ENCODE data around the gene CYLC2.

Gene CYLC2

DNA sequence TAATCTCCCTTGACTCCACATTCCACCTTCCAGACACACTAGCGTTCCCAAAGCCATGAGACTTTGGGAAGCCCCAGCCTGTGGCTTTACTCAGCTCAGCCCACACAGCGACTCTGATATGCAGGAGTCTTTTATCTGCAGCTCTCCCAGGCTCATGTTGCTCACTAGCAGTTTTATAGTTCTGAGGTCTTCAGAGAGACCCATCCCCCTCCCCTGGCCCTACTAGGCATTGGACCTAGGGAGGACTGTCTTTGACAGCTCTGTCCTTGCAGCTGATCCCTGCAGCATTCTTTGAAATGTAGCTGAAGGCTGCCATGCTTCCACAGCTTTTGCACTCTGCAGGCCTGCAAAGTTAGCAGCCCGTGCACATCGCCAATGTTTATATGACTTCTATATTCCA is 19.9 kb upstream of the CYLC2 start:
- no peak for DNase-seq (ENCODE audit: low spot score)
- TF ChIP-seq, protein P1, sequence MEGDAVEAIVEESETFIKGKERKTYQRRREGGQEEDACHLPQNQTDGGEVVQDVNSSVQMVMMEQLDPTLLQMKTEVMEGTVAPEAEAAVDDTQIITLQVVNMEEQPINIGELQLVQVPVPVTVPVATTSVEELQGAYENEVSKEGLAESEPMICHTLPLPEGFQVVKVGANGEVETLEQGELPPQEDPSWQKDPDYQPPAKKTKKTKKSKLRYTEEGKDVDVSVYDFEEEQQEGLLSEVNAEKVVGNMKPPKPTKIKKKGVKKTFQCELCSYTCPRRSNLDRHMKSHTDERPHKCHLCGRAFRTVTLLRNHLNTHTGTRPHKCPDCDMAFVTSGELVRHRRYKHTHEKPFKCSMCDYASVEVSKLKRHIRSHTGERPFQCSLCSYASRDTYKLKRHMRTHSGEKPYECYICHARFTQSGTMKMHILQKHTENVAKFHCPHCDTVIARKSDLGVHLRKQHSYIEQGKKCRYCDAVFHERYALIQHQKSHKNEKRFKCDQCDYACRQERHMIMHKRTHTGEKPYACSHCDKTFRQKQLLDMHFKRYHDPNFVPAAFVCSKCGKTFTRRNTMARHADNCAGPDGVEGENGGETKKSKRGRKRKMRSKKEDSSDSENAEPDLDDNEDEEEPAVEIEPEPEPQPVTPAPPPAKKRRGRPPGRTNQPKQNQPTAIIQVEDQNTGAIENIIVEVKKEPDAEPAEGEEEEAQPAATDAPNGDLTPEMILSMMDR (IDR thresholded peaks at IDR 0.05; ENCODE audit: borderline replicate concordance, control extremely low read depth, extremely low read depth, insufficient read depth, missing control alignments) = no peak
- in situ Hi-C loops (cut with MboI; ENCODE audit: low sequenced_read_pairs, unreplicated experiment) = no loop called here

DNA sequence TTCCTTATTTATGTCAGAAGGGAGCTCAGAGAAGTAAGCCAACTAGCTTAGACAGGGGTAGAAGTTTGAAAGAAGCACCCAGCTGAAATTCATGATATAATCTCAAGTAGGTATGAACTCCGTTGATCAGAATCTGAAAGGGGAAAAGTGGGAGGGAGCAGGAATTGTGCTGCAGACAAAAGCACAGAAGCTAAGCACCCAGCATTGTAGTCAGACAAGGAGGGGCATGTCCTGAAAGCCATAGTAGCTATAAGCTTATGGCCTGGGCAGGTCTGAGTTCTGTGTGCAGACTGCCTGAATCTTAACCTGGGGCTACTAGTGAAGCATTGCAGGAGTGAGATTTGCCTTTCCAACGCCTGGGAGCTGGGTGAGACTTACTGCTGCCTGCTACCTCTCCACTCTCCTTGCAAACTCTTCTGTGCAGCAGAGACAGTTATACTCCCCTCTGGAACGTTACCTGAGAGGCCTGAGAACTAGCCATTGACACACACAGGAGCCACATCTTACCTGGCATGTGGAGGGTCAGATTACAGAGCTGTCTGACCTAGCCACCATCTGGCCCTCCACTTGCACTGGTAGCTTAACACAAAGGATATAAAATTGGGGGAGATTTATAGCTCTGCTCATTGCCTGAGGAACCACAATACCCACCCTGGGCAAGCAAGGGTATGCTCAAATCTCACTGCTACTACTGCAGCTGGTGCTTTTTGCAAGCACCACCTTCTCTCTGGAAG is 9.8 kb upstream of the CYLC2 start:
- no peak for DNase-seq (ENCODE audit: low spot score)
- in situ Hi-C loops (cut with MboI; ENCODE audit: low sequenced_read_pairs, unreplicated experiment) = no loop called here
- TF ChIP-seq, protein P1 (IDR thresholded peaks at IDR 0.05; ENCODE audit: borderline replicate concordance, control extremely low read depth, extremely low read depth, insufficient read depth, missing control alignments) = no peak

DNA sequence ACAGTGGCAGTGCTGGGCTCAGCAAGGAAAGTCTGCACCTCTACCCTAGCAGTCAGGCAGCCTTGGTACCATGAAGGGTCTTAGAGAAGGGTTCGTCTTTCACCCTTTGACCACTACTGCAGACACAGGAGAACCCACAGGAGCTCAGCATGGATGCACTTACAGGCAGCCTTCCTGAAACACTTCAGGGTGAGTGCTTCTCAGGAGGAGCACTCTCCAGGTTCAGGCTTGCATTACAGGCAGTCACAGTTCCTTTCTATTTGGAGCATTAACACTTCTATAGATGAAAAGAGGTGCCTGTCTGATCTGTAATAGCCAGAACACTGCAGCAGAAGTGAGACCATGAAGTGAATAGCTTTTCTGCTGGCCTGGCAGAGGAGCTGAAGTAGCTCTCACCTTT is 8.7 kb upstream of the CYLC2 start:
- TF ChIP-seq, protein P1 (IDR thresholded peaks at IDR 0.05; ENCODE audit: borderline replicate concordance, control extremely low read depth, extremely low read depth, insufficient read depth, missing control alignments) = no peak
- no peak for DNase-seq (ENCODE audit: low spot score)
- in situ Hi-C loops (cut with MboI; ENCODE audit: low sequenced_read_pairs, unreplicated experiment) = no loop called here

DNA sequence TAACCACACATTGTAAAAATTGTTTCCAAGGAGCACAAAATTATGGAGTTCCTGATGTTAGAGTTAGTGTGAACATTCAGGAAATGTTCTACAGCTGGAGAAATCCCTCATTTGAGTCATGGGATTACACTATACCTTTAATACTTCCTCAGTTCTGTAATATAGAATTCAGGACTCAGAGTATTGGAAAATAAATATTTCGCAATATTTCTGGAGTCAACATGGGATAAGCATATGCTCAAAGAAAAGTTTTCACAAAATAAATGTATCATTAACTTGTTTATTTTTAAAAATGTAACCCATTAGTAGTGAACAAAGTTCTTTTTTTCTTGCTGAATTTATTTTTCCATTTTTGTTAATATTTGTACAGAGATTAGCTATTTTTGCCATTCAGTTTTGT is 8.6 kb downstream of the CYLC2 start:
- no peak for DNase-seq (ENCODE audit: low spot score)
- in situ Hi-C loops (cut with MboI; ENCODE audit: low sequenced_read_pairs, unreplicated experiment) = no loop called here
- TF ChIP-seq, protein P1 (IDR thresholded peaks at IDR 0.05; ENCODE audit: borderline replicate concordance, control extremely low read depth, extremely low read depth, insufficient read depth, missing control alignments) = no peak

DNA sequence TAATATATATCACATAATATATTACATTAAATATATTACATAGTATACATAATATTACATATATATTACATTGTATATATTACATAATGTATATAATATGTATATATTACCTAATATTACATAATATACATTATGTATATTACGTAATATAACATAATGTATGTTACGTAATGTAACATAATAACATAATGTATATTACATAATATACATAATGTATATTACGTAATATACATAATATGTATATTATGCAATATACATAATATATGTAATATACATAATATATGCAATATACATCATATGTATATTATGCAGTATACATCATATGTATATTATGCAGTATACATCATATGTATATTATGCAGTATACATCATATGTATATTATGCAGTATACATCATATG is 19.1 kb downstream of the CYLC2 start:
- TF ChIP-seq, protein P1 (IDR thresholded peaks at IDR 0.05; ENCODE audit: borderline replicate concordance, control extremely low read depth, extremely low read depth, insufficient read depth, missing control alignments) = no peak
- DNase-seq (ENCODE audit: low spot score) = no peak
- in situ Hi-C loops (cut with MboI; ENCODE audit: low sequenced_read_pairs, unreplicated experiment) = no loop called here

DNA sequence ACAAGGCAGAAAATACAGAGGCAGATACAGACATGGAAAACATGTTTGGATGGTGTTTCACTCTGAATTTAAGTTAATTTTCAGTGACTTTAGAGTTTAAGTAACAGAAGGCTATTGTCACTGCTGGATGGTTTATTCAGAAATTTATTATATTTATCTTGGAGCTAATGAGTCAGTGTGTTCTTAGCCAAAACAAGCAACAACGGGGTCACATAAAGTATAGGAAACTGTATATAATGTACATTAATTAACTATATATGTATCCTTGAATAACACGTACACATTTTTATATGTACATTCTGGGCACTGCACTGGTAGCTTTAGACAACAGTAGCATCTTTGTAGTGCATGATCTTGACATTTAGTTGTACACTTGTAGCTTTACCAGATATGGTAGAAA is 30.7 kb downstream of the CYLC2 start:
- TF ChIP-seq, protein P1 (IDR thresholded peaks at IDR 0.05; ENCODE audit: borderline replicate concordance, control extremely low read depth, extremely low read depth, insufficient read depth, missing control alignments) = no peak
- DNase-seq (ENCODE audit: low spot score) = no peak
- in situ Hi-C loops (cut with MboI; ENCODE audit: low sequenced_read_pairs, unreplicated experiment) = no loop called here
